NOMO-1 treated with dmso at 0.1 percent for 144 hours (cell line): ENCODE measurements around the gene FCN3.

Experiments
- DNase-seq: peaks from one replicate; lab custom pipeline; 2025; ENCODE audit not compliant: unreplicated experiment; lab: John Stamatoyannopoulos, UW

Gene FCN3

DNA sequence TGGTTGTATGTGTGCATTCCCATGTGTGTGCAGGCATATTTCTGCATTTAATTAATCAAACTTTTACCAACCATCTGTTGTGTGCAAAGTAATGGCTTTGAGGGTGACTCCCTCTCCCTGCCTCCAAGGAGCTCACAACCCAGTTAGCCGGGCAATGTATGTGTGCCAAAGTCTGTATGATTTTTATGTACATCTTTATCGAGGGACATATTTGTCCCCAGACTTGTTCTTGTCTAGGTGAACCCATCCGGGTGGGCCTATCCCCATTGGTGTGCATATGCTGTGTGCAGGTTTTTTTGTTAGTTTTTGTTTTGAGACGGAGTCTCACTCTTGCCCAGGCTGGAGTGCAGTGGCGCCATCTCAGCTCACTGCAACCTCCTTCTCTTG, 31.0 kb downstream of the FCN3 start:
- no peak for DNase-seq

DNA sequence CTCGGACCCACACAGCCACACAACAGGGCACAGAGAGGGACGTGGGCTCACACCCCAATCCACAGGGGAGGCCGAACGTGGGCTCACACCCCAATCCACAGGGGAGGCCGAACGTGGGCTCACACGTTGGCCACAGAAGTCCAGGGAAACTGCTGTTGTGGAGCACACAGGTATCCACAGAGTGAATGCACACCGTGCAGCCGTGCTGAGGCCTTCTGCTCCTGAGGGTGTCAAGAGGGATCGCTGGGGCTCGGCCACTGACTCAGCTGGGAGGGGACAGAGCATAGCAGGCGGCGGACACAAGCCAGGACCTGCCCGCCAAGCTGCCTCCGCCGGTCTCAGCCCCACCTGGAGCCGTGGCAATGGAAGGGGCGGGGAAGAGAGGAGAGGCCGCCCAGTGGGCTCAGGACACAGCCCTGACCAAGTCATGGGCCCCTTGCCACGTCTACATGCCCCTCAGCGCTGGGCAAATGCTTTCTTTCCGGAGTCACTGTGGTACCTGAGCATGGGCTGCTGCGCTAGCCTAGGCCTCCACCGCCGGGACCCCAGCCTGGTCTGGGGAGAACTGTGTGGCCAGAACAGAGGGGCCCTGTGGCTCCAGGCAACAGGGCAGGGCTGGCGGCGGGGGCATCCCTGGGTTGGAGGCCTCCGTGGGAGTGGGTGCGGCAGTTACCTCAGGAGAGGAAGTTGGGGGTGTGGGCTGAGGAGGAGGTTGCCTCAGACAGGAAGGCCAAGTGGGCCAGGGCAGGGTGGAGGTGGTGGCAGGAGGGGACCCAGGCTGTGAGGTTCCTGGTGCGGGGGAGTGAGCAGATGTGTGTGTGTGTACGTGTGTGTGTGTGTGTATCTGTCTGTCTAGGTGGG, 31.6 kb downstream of the FCN3 start:
- DNase-seq = peak; percentile 89

GRCh38 chr1:27342391-27342777, 32.2 kb downstream of the FCN3 start:
- peak; percentile 7 for DNase-seq

- DNase-seq = peak; percentile 82
Observed at GRCh38 chr1:27341525-27342252, 32.9 kb downstream of the FCN3 start, which contains the start of gene SYTL1. Gene SYTL1, plus strand, starts transcription at chr1:27342022. Its CDS starts 3,313 bp downstream, at chr1:27345335.

- DNase-seq = peak; percentile 38
Observed at GRCh38 chr1:27339213-27339612, 35.4 kb downstream of the FCN3 start.

DNA sequence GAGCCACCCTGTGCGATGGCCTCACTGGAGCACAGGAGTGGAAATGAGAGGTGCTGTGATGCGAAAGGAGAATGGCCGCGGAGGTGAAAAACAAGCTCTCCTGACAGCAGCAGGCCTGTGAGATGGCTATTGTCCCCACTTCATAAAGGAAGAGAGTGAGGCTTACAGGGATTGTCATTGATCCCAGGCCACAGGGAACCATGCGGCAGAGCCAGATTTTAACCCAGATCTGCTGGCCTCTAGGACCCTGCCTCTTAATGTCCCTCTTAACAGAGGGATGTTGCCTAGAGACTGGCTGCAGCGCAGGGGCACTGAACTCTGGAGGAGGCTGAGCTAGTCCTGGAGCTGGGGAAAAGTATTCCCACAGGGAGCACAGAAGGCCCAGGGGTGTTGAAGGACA, 35.9 kb downstream of the FCN3 start:
- DNase-seq = no peak

- DNase-seq = no peak
Observed at GRCh38 chr1:27336756-27337155, 37.9 kb downstream of the FCN3 start.

DNA sequence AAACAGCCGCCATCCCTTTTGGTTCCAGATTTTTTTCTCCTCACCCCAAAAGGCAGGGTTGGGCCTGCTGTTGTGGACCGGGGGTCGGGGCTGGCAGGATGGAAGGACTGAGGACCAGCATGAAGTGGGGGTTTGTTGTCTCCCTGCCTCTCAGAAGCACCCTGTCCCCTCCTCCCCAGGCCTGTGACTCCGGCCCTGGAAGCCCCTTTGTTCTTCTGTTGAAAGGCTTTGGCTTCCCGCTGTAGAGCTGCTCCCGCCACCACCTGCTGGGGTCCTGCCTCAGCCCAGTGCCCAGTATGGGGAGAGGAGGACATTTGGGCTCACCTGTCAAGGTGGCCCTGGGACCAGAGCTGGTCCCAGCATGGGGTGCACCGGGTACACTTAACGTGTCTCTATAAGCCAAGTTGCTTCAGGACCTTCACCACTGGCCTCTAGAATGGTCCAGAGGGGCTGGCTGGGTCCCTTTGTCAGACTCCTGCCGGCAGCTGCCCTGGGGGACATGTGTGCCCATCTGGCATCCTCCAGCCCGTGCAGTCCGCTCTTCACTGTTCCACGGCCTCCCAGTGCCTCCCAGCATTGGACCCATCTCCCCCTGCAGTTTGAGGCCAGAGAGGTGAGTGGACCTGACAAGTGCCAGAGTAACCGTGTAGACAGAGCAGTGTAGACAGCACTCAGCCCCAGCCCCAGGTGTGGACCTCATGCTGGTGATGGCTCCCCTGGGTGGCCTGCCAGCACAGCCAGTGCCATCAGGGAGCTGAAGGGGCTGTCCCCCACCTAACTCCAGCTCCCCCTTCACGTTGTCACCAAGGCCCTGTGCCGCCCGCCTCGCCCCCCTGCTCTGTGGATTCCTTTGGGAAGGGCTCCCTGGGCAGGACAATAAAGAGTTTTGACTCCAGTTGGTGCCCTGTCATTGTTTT, 38.9 kb downstream of the FCN3 start:
- no peak for DNase-seq

DNA sequence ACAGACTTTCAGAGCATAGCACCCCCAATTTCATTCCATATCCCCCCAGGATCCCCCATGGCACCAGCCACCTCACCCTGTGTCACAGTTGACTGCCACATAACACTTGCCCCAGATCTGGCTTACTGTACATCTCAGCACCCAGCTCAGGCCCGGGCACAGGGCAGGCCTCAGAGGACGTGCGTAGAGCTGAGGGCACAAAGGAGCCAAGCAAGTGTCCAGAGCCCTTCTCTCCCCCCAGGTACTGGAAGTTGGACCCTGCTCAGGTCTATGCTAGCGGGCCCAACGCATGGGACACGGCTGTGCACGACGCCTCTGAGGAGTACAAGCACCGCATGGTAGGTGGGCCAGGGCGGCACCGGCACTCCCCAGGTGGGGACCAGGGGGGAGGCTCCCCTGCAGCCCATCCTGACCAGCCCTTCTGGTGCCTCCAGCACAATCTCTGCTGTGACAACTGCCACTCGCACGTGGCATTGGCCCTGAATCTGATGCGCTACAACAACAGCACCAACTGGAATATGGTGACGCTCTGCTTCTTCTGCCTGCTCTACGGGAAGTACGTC, 40.8 kb downstream of the FCN3 start:
- DNase-seq = no peak

DNA sequence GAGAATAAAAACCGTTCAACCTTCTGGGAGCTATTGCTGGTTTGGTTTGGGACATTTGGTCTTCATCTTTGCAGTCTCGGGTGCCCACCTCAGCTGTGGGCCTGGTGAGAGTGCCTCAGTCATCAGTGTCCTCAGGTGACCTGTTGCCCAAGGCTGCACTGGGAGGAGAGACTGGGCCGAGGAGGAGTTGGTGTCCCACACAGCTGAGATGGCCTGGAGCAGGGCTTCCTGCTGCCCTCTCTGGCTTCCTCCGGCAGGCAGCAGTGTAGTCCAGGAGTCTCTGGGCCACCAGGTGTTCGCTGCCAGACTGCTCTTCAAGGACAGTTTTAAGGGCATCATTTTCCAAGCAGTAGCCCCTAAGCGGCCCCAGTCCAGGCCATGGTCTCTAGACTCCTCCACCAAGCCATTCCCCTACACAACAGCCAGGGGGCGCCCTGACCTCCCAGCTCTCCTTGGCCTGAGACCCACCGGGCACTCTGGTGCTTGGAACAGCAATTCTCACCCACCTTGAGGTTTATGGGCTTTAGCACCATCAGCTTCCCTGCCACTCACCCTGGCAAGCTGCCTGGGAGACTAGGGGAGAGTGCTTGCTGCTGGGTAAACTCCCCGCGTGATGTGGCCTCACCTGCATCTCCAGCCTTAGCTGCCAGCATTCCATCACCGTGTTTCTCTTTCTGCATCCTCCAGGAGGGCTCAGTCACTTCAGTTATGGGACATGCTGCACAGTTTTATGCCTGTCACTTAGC, 41.9 kb downstream of the FCN3 start:
- no peak for DNase-seq

GRCh38 chr1:27331922-27332321, 42.7 kb downstream of the FCN3 start:
- DNase-seq = no peak

GRCh38 chr1:27331426-27331825, 43.2 kb downstream of the FCN3 start:
- DNase-seq = no peak

GRCh38 chr1:27330786-27331185, 43.8 kb downstream of the FCN3 start:
- no peak for DNase-seq

DNA sequence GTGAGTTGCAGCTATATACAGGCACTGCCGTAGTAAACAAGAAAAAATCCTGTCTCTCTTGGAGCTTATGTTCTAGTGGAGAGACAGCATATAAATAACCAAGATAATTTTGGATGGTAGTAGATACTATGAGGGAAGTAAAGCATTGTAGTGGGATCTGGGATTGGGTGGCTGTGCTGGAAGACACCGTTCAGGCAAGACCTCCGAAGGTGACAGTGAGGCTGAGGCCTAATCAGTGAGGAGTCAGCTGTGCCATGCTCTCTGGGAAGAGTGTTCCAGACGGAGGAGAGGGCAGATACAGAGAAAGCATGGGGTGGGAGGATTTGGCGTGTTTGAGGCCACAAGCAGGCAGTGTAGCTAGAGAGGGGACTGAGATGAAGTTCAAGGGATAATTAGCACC, 46.7 kb downstream of the FCN3 start:
- DNase-seq = no peak

DNA sequence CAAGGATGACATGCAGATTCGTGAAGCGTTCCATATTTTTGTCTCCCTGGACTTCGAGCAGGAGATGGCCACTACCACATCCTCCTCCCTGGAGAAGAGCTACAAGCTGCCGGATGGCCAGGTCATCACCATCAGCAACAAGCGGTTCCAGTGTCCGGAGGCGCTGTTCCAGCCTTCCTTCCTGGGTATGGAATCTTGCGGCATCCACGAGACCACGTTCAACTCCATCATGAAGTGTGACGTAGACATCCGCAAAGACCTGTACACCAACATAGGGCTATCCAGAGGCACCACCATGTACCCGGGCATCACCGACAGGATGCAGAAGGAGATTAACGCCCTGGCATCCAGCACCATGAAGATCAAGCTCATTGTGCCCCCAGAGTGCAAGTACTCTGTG, 49.3 kb downstream of the FCN3 start:
- no peak for DNase-seq

GRCh38 chr1:27322569-27323240, 51.9 kb downstream of the FCN3 start:
- DNase-seq = no peak

DNA sequence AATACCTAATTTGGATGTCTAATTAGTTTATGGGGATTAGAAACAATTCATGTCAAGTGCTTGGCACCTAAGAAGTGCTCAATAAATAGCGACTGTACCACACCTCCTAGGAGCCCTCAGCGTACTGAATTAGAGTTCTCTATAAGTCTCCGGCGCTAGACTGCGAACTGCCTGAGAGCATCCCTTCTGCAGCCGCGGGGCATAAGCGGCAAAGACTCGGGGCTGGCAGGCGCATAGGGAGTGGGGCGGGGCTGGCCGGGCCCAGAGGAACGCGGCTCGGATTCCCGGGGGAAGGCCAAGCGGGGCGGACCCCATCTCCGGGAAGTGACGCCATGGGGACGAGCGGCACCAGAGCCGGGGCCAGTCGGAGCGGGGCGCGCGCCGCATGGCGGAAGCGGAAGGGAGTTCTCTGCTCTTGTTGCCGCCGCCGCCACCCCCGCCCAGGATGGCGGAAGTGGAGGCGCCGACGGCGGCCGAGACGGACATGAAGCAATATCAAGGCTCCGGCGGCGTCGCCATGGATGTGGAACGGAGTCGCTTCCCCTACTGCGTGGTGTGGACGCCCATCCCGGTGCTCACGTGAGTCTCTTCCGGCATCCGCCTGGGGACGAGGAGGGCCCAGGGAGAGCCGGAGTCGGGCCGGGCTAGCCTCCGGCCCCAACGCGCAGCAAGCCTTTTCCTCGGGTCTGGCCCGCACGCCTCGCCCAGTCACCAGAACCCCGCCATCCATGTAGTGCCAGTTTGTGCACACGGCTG, 52.6 kb downstream of the FCN3 start, which contains the start of gene TMEM222:
TMEM222 (plus strand) TSS at position 351 of the 756 bp plus-strand sequence; CDS start at position 386, 35 bp downstream.
- peak; percentile 98 for DNase-seq
